Retinal pigment epithelial cell (primary cell): ENCODE results near the gene PCDH19.
A peak's percentile ranks its signal among the peaks of the same experiment; 100 is the strongest.

ENCODE experiments used
- DNase-seq: peaks from one replicate; pipeline ENCODE4 v3.0.0-alpha.2; 2010; ENCODE audit warnings: low read depth
- H3K4me3 ChIP-seq: 2 replicates; pipeline ENCODE4 v1.5.1; 2011; ENCODE audit warnings: mild to moderate bottlenecking, low read length, control low read depth, moderate library complexity
- TF ChIP-seq, protein P1 (sequence below): conservative IDR thresholded peaks from 2 replicates; pipeline ENCODE4 v1.5.1; 2011; ENCODE audit warnings: low read depth, low read length, control low read depth, inconsistent platforms

Gene PCDH19

DNA sequence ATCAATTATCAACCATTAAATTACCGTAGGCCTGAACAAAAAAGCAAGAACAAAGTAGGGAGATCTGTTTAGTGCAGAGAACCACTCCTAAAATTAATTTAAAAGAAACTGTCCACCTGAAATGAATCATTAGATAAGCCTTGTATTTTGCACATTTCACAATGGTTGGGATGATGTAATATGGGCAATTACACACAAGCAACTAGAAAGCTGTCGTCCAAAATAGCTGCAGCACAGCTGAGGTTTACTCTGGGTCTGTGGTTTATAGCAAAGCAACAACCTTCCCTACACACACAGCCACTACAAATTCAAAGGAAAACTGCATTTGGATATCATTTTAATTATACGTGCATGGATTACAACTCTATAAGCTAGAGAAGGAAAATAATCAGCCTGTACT, 28.5 kb downstream of the PCDH19 start:
- no peak for DNase-seq
- TF ChIP-seq, protein P1, sequence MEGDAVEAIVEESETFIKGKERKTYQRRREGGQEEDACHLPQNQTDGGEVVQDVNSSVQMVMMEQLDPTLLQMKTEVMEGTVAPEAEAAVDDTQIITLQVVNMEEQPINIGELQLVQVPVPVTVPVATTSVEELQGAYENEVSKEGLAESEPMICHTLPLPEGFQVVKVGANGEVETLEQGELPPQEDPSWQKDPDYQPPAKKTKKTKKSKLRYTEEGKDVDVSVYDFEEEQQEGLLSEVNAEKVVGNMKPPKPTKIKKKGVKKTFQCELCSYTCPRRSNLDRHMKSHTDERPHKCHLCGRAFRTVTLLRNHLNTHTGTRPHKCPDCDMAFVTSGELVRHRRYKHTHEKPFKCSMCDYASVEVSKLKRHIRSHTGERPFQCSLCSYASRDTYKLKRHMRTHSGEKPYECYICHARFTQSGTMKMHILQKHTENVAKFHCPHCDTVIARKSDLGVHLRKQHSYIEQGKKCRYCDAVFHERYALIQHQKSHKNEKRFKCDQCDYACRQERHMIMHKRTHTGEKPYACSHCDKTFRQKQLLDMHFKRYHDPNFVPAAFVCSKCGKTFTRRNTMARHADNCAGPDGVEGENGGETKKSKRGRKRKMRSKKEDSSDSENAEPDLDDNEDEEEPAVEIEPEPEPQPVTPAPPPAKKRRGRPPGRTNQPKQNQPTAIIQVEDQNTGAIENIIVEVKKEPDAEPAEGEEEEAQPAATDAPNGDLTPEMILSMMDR = no peak
- H3K4me3 ChIP-seq = no peak overlapping the region

DNA sequence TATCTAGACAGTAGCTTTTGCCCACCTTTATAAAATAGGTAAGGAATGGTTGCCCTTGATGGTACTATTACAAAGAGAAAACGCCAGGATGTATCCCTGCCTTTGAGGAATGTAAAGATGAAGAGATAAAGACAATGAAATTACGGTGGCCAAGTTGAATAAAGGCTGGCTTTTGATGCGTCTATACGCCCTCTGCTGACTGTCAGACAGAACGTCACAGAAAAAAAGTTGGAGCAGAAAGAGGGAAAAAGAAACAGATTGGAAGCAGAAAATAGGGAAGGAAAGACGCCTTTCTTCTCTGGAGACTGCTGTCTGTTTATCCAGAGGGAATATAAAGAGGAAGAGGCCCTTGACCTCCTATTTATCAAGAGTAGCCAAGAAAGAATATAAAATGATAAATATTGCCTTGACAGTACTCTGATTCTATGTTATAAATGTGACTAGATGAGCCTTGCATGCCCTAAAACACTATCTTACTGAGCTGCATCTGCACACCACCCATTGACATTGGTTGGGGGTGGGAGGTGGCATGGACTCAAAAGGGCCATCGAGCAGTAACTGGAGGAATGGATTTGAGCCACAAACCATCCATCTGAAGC, 30.6 kb downstream of the PCDH19 start:
- no peak for DNase-seq
- H3K4me3 ChIP-seq = no peak overlapping the region
- TF ChIP-seq, protein P1 = peak; percentile 62

DNA sequence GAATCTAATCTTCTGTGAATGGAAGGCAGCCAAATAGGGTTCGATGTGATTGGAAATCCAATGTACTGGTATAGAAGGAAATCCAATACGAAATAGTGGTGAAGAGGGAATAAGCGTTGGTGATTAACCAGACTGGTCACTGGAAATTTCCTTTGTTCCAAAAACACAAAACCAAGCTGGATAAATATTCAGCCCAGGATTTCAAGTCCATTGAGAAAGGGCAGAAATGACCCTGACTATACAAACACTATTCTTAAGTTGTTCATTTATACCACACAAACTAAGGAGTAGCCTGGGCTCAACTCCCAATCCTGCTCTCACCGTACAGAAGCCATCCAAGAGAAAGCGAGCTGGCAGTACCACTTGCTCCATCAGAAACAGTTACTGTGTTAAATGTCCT, 32.2 kb downstream of the PCDH19 start:
- no peak for DNase-seq
- TF ChIP-seq, protein P1 = no peak
- H3K4me3 ChIP-seq = no peak overlapping the region

DNA sequence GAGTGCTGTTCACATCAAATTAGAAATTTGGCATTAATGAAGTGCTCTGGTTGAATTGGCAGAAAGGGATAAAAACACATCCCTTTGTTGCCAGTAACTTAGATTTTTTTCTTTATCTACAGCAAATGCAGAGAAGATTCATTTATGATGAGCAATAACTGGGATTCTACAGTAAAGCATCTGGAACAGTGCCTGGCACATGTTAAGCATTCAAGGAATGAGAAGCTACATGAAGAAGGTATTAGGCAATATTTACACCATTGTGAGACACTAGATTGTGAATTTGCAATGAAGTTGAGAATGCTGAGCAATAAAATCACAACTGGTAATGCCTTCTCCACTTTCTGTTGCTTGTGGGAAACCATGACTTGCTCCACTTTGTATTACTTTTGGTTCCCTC, 33.5 kb downstream of the PCDH19 start:
- TF ChIP-seq, protein P1 = no peak
- DNase-seq = no peak

DNA sequence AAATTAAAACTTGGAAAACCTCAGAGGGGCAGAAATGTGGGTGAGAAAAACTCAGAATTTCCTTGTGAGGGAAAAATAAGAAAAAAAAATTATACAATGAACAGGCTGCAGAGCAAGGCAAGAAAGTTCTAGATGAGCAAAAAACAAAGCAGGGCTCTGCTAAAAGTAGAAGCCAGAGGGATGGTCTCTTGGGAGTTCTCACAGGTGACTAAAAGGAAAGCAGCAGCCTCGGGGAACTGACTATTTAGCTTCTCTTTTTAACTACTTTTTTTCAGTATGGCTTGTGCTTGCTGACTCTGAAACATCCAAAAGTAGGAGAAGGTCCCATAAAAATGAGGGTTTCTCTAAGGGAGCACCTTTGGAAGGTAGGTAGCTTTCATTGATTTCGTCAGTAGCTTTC, 36.4 kb downstream of the PCDH19 start:
- DNase-seq = no peak
- no peak overlapping the region for H3K4me3 ChIP-seq
- TF ChIP-seq, protein P1 = no peak

More for the DNA sequence above, 33.5 kb downstream of the PCDH19 start:
- no peak overlapping the region for H3K4me3 ChIP-seq

DNA sequence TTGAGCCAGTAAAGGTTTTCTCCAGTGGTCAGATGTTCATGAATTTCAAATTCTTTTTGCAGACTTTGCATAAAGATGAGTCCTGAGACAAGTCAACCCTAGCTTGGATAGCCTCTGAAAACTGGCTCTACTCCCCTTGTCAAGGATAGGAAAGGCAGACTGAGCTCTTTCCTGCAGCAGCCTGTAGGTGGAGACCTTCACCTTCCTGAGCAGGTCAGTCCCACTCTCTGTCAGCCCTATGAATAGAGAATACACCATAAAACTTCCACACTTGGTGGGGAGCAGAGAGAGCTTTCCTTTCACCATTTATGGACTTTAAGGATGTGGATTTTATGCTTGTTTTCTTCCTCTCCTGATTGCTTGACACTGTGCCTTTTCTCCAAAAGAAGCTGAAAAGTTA, 41.9 kb downstream of the PCDH19 start:
- no peak overlapping the region for H3K4me3 ChIP-seq
- no peak for DNase-seq

DNA sequence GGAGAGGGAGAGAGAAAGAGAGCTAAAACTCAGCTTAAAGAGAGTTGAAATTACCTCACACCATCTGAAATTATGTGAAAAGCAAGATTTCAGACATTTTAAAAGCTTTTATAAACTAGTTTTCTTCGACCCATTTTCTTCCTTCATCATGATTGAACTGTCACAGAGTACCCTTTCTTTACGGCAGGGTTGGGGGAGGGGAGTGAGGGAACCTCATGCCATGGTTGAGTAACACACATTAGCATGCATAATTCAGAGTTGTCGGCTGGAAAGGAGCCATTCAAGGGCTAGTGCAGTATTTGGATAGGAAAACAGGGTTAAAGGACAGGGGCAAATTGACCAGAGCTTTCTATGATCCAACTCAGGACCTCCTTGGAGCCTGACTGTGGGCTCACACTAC, 46.2 kb downstream of the PCDH19 start:
- no peak for DNase-seq
- TF ChIP-seq, protein P1 = no peak
- no peak overlapping the region for H3K4me3 ChIP-seq

More for the DNA sequence above, 41.9 kb downstream of the PCDH19 start:
- TF ChIP-seq, protein P1 = peak; percentile 58
